Upper lobe of right lung (tissue), 1 donor: Measurements from ENCODE around the gene KLHL30. TPM values are rescaled to one million over a fixed set of nuclear protein-coding genes. Genes with fewer than 3 reads are reported as not detected.

Experiments
- ATAC-seq: fragments of 200-7000 bp; cut with Tn5 transposase; one replicate; pipeline ENCODE4 v1.9.1; 2020; ENCODE audit warnings: mild to moderate bottlenecking, moderate library complexity
- DNase-seq: peaks from one replicate; pipeline ENCODE4 v3.0.0-alpha.2; 2020
- H3K27ac ChIP-seq: fragments of 200-600 bp; one replicate; pipeline ENCODE4 v1.8.0; 2022
- H3K27me3 ChIP-seq: fragments of 200-600 bp; one replicate; pipeline ENCODE4 v1.8.0; 2022; ENCODE audit warnings: mild to moderate bottlenecking
- H3K36me3 ChIP-seq: fragments of 200-600 bp; one replicate; pipeline ENCODE4 v1.8.0; 2022
- H3K4me1 ChIP-seq: fragments of 200-600 bp; one replicate; pipeline ENCODE4 v1.8.0; 2022
- H3K4me3 ChIP-seq: fragments of 200-600 bp; one replicate; pipeline ENCODE4 v1.8.0; 2022; ENCODE audit warnings: mild to moderate bottlenecking
- H3K9me3 ChIP-seq: fragments of 200-600 bp; one replicate; pipeline ENCODE4 v1.8.0; 2022
- CTCF ChIP-seq: fragments of 200-600 bp; IDR thresholded peaks from one replicate; pipeline ENCODE4 v1.8.0; 2022; ENCODE audit warnings: antibody characterized with exemption
- intact Hi-C: fragments of 100-400 bp; cut with DNase I; formaldehyde crosslinking; loops from one replicate; pipeline ENCODE4 v1.11.0; 2022
- total RNA-seq: library from RNA; stranded (reverse); fragmentation: NEBNext Ultra II Directional; extraction: Animal tissue kit (Norgen Biotek cat#: 25700); gene quantifications from one replicate; pipeline ENCODE4 v1.2.1, GENCODE V29; 2021
- donor health status: DM: no; HTN: yes; CAD: no; lungs with severe emphysema.

Gene KLHL30
- total RNA-seq, 1 donor from 2014 or later, result 0.90 TPM

- DNase-seq (peak; percentile 40), ATAC-seq (no peak)
- H3K4me1 ChIP-seq, result peaks cover 8% of the 10 kb centered on the region
- no peaks in the 10 kb centered on the region for H3K9me3 ChIP-seq
- H3K4me3 ChIP-seq, result no peak overlapping the region
- TF ChIP-seq CTCF, result no peak
- no peak overlapping the region for H3K27ac ChIP-seq
- H3K27me3 ChIP-seq, result peaks cover 43% of the 10 kb centered on the region
- H3K36me3 ChIP-seq, result peaks cover 17% of the 10 kb centered on the region
- intact Hi-C loops, result no loop called here
Observed at GRCh38 chr2:238164906-238165287, 26.4 kb downstream of the KLHL30 start.

- Histone ChIP-seq H3K4me1 (peaks cover 13% of the 10 kb centered on the region), H3K4me3 (no peak overlapping the region), H3K27ac (no peak overlapping the region), H3K27me3 (peaks cover 38% of the 10 kb centered on the region), H3K36me3 (peaks cover 22% of the 10 kb centered on the region), H3K9me3 (no peaks in the 10 kb centered on the region)
- DNase-seq, result peak; percentile 56
- intact Hi-C loops, result no loop called here
- ATAC-seq, result no peak
- no peak for TF ChIP-seq CTCF
Observed at GRCh38 chr2:238165288-238165921, 26.9 kb downstream of the KLHL30 start.

DNA sequence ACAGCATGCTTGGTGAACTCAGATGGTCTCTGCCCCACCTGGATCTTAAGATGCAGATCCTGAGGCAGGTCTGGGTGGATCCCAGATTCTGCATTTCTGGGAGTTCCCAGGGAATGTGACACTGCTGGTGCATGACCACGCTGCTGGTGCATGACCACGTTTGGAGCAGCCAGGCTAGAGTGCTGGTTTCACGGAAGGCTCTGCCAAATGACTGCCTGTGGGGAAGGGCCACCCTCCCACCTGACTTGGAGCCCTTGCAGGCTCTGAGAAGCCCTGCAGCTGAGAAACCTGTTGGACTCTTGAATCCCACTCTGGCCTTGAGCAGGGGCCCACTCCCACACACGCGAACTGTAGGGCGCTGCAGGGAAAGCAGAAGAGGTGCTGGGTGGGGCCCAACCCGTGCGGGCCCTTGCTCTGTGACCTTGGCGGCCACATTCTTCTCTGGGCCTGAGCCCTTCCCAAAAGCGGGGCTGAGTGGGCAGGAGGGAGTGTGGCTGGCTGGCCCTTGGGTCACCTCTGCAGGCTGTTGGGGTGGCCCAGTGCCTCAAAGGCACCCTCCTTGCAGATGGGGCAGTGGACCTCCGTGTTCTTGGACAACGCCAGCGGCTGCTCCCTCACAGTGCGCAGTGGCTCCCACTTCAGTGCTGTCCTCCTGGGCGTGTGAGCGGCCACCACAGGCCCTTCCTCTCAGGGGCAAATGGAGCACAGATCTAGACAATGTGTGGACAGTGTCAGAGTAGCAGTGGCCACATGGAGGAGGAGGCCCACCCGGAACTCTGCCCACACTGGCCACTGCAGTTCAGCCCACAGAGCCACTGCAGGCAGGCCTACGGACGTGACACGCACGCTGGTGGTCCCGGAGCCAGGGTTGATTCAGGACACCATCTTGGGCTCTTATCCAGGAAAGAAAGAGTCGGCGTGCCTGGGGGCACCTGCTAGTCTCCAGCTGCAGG is 28.2 kb downstream of the KLHL30 start:
- peak; percentile 59 for DNase-seq
- ATAC-seq, result no peak
- H3K4me3 ChIP-seq, result no peak overlapping the region
- peaks cover 26% of the 10 kb centered on the region for H3K27me3 ChIP-seq
- intact Hi-C loops, result no loop called here
- H3K27ac ChIP-seq, result no peak overlapping the region
- H3K4me1 ChIP-seq, result peaks cover 19% of the 10 kb centered on the region
- peaks cover 35% of the 10 kb centered on the region for H3K36me3 ChIP-seq
- no peaks in the 10 kb centered on the region for H3K9me3 ChIP-seq
- no peak for TF ChIP-seq CTCF

GRCh38 chr2:238167344-238167715 is 28.9 kb downstream of the KLHL30 start:
- no peak overlapping the region for H3K4me3 ChIP-seq
- intact Hi-C loops, result no loop called here
- peaks cover 20% of the 10 kb centered on the region for H3K27me3 ChIP-seq
- no peak overlapping the region for H3K27ac ChIP-seq
- TF ChIP-seq CTCF, result no peak
- H3K4me1 ChIP-seq, result peaks cover 19% of the 10 kb centered on the region
- ATAC-seq, result no peak
- peaks cover 42% of the 10 kb centered on the region for H3K36me3 ChIP-seq
- H3K9me3 ChIP-seq, result no peaks in the 10 kb centered on the region
- DNase-seq, result peak; percentile 49

DNA sequence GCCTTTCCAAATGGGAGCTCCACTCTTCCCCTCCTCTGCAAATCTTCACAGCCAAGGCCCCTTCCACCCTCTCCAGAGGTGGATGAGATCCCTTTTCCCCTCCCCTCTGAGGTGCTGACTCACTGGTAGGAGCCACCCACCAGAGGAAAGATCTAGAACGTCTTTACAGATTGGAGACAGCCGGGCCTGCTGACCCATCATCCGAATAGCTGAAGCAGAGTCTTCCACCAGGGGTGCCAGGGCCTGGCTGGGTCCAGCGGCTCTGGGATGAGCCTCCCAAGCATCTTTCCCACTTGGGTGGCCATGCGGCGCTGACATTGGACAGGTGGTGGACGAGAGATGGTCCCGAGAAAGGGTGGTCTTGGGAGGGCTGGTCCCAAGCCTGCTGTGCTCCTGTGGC is 29.3 kb downstream of the KLHL30 start:
- TF ChIP-seq CTCF, result no peak
- no peak overlapping the region for H3K4me3 ChIP-seq
- DNase-seq, result peak; percentile 56
- no peaks in the 10 kb centered on the region for H3K9me3 ChIP-seq
- no peak for ATAC-seq
- H3K27ac ChIP-seq, result no peak overlapping the region
- intact Hi-C loops, result no loop called here
- peaks cover 46% of the 10 kb centered on the region for H3K36me3 ChIP-seq
- peaks cover 19% of the 10 kb centered on the region for H3K4me1 ChIP-seq
- peaks cover 16% of the 10 kb centered on the region for H3K27me3 ChIP-seq
